Left ventricle myocardium inferior (tissue), 1 donor: ENCODE data around the gene OR52D1. TPM values are rescaled to one million over a fixed set of nuclear protein-coding genes. Genes with fewer than 3 reads are reported as not detected.

Experiments
- DNase-seq: peaks from one replicate; pipeline ENCODE4 v3.0.0-alpha.2; 2020
- H3K27ac ChIP-seq: fragments of 200-600 bp; replicated peaks from 2 replicates; pipeline ENCODE4 v1.8.0; 2021
- H3K27me3 ChIP-seq: fragments of 200-600 bp; 2 replicates; pipeline ENCODE4 v1.8.0; 2021; ENCODE audit warnings: low read depth
- H3K36me3 ChIP-seq: fragments of 200-600 bp; 2 replicates; pipeline ENCODE4 v1.8.0; 2021
- H3K4me1 ChIP-seq: fragments of 200-600 bp; 2 replicates; pipeline ENCODE4 v1.8.0; 2021
- H3K4me3 ChIP-seq: fragments of 200-600 bp; 2 replicates; pipeline ENCODE4 v1.8.0; 2021; ENCODE audit warnings: mild to moderate bottlenecking, moderate library complexity
- H3K9me3 ChIP-seq: fragments of 200-600 bp; replicated peaks from 2 replicates; pipeline ENCODE4 v1.8.0; 2021
- intact Hi-C: fragments of 100-400 bp; cut with micrococcal nuclease; formaldehyde crosslinking; loops from one replicate; pipeline ENCODE4 v1.11.0; 2022
- total RNA-seq: library from RNA; stranded (reverse); fragmentation: NEBNext Ultra II Directional; extraction: Animal tissue kit (Norgen Biotek cat#: 25700); gene quantifications from one replicate; pipeline ENCODE4 v1.2.1, GENCODE V29; 2021
- TF ChIP-seq, protein P1 (sequence below): fragments of 200-600 bp; IDR thresholded peaks from 2 replicates; pipeline ENCODE4 v1.8.0; 2021; ENCODE audit warnings: antibody characterized with exemption, mild to moderate bottlenecking, borderline replicate concordance
- donor health status: DM: no; HTN: yes; CAD: no; lungs with severe emphysema.

OR52D1 gene
- total RNA-seq, 1 donor from 2014 or later: not detected

DNA sequence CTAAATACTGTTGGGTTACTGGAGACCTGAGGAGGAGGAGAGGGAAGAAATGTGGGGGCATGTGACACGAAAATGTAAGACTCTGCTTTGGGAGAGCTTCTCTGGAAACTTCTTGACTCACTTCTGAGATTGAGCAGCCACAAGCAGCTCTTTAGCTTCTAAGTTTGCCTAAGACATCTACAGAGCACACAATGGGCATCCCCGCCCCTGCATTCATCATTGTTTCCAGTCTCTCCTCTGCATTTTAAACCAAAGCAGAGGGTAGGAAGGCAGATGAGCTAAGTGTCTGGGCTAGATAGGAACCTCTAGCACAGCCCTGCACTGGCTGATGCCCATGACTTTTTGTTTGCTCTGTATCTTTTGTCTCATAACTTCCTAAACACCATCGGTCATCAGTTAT, 2.1 kb upstream of the OR52D1 start:
- H3K9me3 ChIP-seq: no peaks in the 10 kb centered on the region
- TF ChIP-seq, protein P1, sequence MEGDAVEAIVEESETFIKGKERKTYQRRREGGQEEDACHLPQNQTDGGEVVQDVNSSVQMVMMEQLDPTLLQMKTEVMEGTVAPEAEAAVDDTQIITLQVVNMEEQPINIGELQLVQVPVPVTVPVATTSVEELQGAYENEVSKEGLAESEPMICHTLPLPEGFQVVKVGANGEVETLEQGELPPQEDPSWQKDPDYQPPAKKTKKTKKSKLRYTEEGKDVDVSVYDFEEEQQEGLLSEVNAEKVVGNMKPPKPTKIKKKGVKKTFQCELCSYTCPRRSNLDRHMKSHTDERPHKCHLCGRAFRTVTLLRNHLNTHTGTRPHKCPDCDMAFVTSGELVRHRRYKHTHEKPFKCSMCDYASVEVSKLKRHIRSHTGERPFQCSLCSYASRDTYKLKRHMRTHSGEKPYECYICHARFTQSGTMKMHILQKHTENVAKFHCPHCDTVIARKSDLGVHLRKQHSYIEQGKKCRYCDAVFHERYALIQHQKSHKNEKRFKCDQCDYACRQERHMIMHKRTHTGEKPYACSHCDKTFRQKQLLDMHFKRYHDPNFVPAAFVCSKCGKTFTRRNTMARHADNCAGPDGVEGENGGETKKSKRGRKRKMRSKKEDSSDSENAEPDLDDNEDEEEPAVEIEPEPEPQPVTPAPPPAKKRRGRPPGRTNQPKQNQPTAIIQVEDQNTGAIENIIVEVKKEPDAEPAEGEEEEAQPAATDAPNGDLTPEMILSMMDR: no peak
- no peak overlapping the region for H3K4me3 ChIP-seq
- no peak for DNase-seq
- no peaks in the 10 kb centered on the region for H3K36me3 ChIP-seq
- no peaks in the 10 kb centered on the region for H3K4me1 ChIP-seq
- no peak overlapping the region for H3K27ac ChIP-seq
- intact Hi-C loops: no loop called here
- H3K27me3 ChIP-seq: no peaks in the 10 kb centered on the region

DNA sequence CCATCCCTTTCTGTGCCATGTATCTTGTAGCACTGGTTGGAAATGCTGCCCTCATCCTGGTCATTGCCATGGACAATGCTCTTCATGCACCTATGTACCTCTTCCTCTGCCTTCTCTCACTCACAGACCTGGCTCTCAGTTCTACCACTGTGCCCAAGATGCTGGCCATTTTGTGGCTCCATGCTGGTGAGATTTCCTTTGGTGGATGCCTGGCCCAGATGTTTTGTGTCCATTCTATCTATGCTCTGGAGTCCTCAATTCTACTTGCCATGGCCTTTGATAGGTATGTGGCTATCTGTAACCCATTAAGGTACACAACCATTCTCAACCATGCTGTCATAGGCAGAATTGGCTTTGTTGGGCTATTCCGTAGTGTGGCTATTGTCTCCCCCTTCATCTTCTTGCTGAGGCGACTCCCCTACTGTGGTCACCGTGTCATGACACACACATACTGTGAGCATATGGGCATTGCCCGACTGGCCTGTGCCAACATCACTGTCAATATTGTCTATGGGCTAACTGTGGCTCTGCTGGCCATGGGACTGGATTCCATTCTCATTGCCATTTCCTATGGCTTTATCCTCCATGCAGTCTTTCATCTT, 414 bp downstream of the OR52D1 start:
- Histone ChIP-seq H3K27me3 (no peaks in the 10 kb centered on the region), H3K4me1 (no peaks in the 10 kb centered on the region), H3K27ac (no peak overlapping the region), H3K36me3 (no peaks in the 10 kb centered on the region), H3K4me3 (no peak overlapping the region), H3K9me3 (no peaks in the 10 kb centered on the region)
- no peak for DNase-seq
- TF ChIP-seq, protein P1: no peak
- intact Hi-C loops: no loop called here

DNA sequence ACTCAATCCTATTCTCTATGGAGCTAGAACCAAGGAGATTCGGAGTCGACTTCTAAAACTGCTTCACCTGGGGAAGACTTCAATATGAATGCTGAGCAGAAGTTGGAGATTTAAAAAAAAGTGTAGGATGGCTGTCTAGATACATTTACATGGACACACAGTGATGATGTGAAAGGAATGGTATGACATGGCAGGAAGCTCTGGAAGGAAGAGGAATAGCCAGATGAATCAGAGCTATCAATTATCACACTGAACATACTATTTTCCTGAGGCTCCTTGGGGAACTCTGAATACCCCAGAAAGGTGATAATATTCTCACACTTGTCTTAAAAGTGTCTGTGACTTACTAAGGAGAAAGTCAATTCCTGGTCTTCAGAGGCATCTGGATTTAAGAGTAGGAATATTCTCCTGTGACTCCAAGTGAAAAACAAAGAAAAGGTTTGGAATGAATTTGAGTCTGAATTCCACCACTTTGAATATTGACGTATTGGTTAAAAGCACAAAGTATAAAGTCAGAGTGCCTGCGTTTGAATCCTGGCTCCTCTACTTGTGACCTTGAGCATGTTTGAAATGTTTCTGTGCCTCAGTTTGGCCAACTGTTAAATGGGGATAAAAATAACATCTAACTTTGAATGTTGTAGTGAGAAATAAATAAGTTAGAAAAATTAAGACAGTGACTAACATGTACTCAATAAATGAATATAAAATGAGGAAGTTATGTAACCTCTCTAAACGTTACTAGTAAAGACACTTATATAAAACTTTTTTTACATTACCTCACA, 1.3 kb downstream of the OR52D1 start:
- Histone ChIP-seq H3K9me3 (no peaks in the 10 kb centered on the region), H3K36me3 (no peaks in the 10 kb centered on the region), H3K4me3 (no peak overlapping the region), H3K27ac (no peak overlapping the region), H3K4me1 (no peaks in the 10 kb centered on the region), H3K27me3 (no peaks in the 10 kb centered on the region)
- DNase-seq: no peak
- intact Hi-C loops: no loop called here
- TF ChIP-seq, protein P1: no peak

DNA sequence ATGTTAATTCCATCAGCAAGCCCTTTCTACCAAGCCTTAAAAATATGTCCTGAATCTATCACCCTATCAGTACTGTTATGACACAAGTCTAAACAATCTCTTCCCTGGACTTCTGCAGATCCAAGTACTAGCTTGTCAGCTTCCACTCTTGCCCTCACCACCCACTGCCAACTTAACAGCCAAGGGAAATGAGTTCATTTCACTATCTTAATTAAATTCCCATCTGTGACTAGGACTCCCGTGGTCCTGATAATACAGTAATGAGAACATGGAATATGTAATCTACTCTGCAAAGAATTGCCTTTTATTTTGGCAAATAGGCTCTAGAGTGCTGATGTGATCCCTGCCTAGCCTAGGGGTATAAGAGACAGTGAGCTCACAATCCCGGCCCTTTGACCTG, 11.2 kb downstream of the OR52D1 start:
- TF ChIP-seq, protein P1: no peak
- intact Hi-C loops: no loop called here
- Histone ChIP-seq H3K4me1 (no peaks in the 10 kb centered on the region), H3K27me3 (no peaks in the 10 kb centered on the region), H3K9me3 (no peaks in the 10 kb centered on the region), H3K27ac (no peak overlapping the region), H3K4me3 (no peak overlapping the region), H3K36me3 (no peaks in the 10 kb centered on the region)
- DNase-seq: no peak

DNA sequence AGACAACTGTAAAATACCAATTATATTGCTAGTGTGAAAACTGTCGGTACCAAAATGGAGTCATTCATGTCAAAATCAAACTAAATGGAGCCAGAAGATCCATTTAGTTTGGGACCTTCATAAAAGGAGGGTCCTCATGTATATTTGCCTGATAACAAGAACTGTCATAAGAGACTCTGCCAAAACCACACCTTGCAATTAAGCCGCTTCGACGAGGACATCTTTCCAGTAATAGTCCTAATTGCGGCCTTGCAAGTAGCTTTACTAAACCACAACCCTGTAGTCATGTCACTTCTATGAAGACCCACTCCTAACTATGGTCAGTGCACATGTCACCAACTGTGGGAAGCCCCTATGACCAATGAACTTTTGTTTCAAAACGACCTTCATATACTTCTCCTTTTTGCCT, 11.9 kb downstream of the OR52D1 start:
- Histone ChIP-seq H3K4me1 (no peaks in the 10 kb centered on the region), H3K27ac (no peak overlapping the region), H3K27me3 (no peaks in the 10 kb centered on the region), H3K4me3 (no peak overlapping the region), H3K36me3 (no peaks in the 10 kb centered on the region), H3K9me3 (no peaks in the 10 kb centered on the region)
- intact Hi-C loops: no loop called here
- TF ChIP-seq, protein P1: no peak
- DNase-seq: no peak
